NCI-H510A (cell line): ENCODE data around the gene USP47.

Experiments used
- DNase-seq: peaks from one replicate; lab custom pipeline; 2025; lab: John Stamatoyannopoulos, UW

The USP47 gene

DNA sequence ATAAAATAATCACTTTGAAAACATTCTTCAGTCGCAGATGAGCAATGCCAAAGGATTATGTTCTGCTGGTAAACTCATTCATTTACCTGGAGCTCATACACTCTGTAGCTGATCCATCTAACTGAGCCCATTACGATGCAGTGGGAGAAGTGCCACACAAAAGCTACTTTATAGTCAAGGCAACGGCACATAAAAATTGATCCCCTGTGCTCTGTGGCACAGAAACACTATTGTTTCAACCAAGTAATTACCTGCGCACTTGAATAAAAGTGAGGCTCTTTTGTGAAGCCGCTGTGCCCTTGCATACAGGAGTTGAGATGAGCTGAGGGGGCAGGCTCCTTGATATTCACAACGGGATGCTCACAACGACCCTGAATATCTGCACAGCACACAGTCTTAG is 159.4 kb downstream of the USP47 start:
- no peak for DNase-seq

DNA sequence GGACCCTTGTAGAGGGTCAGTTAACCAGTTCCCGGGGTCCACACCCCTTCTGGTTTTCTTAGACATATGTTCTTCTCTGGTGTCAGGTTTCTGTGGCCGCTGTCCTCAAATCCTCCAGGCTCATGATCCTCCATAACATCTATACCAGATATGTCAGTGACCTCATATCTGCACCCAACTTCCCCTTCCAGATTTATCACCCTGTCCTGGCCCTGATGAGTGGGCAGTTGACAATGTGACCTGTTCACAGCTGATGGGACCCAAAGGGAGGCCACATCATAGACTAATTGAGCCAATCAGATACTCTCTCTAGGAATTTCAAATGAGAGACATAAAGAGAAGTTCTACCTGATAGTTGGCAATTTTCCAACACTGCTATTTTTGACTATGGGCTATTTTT is 161.6 kb downstream of the USP47 start:
- no peak for DNase-seq

GRCh38 chr11:12003815-12004214 is 162.0 kb downstream of the USP47 start:
- DNase-seq, result no peak

DNA sequence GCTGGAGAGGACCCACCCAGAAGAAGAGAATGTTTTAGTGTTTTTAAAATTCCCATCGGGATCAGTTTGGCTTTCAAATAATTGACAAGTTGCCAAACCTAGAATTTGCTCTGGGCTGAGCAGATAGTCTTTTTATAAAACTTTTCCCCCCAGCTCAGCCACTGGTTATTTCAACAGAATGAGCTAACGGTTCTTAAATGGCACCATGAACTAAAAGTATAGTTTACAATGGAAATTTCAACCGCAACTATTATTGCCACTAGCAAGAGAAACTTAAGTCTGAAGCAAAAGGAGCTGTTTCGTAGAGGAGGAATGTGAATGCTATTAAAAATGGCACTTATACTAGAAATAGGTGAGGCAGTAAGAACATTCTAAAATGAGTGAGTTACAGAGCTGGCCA is 163.3 kb downstream of the USP47 start:
- no peak for DNase-seq

GRCh38 chr11:12005476-12005875 is 163.7 kb downstream of the USP47 start:
- no peak for DNase-seq

- no peak for DNase-seq
These were observed 164.9 kb downstream of the USP47 start for GRCh38 chr11:12006552-12007229.

DNA sequence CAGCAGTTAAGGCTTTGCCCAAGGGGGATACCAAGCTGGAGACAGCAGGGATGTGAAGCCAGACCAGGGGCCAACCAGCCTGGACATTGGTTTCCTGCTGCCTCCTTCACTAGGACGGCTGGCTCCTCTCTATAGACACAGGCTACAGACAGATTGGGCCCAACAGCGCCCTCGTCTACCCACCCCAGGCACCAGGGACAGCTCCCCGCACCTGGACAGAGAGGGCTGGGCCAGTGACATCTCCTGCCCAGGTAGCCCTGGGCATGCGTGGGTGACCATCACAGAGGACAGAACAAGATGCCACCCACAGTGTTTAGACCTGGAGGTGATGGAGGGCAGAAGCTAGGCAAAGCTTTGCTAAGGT is 165.4 kb downstream of the USP47 start:
- no peak for DNase-seq

GRCh38 chr11:12007769-12008737 is 166.3 kb downstream of the USP47 start, which contains the start of gene DKK3:
TSS of gene DKK3 (minus strand) at chr11:12008626. CDS start at chr11:12008582, 44 bp downstream.
- DNase-seq, result no peak
